ENCODE data around the gene ARGLU1.

DNA sequence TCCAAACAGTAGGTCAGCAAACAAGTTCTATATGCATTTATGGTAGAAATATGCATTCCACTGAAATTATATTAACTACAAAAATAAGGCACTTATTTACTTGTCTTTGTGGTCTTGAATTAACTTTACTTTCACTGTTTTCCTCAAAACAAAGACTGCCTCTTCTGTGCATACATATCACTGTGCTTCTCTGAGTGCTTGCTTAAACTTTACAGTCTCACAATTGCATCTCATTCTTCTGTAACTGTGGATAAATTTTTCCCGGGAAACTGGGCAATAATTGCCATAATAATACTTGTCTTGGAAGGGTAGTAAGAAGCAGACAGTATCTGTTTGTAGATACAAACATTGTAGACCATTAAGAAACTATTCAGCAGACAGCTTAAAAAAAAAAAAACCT lies 70.9 kb downstream of the ARGLU1 start:
- TF ChIP-seq, protein P1, sequence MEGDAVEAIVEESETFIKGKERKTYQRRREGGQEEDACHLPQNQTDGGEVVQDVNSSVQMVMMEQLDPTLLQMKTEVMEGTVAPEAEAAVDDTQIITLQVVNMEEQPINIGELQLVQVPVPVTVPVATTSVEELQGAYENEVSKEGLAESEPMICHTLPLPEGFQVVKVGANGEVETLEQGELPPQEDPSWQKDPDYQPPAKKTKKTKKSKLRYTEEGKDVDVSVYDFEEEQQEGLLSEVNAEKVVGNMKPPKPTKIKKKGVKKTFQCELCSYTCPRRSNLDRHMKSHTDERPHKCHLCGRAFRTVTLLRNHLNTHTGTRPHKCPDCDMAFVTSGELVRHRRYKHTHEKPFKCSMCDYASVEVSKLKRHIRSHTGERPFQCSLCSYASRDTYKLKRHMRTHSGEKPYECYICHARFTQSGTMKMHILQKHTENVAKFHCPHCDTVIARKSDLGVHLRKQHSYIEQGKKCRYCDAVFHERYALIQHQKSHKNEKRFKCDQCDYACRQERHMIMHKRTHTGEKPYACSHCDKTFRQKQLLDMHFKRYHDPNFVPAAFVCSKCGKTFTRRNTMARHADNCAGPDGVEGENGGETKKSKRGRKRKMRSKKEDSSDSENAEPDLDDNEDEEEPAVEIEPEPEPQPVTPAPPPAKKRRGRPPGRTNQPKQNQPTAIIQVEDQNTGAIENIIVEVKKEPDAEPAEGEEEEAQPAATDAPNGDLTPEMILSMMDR (IDR thresholded peaks at IDR 0.05), result no peak
- TF ChIP-seq POLR2A (IDR thresholded peaks at IDR 0.05), result no peak
